Epidermal melanocyte (primary cell): ENCODE data around the gene CST4.
"Not testable (repeated sequence)": the region's sequence is repeated elsewhere in the genome, so short reads cannot be mapped to it uniquely, and the experiment has no call there.

Experiments
- DNase-seq: peaks from one replicate; pipeline ENCODE4 v3.0.0; 2011; ENCODE audit warnings: low spot score; ENCODE audit not compliant: insufficient read length

CST4 gene

GRCh38 chr20:23689399-23689690 is 507 bp upstream of the CST4 start:
- DNase-seq: no peak

- no peak for DNase-seq
These were observed 852 bp downstream of the CST4 start for GRCh38 chr20:23687986-23688385.

GRCh38 chr20:23686046-23686750 is 2.6 kb downstream of the CST4 start:
- DNase-seq: no peak

- DNase-seq: not testable (repeated sequence)
These were observed 3.3 kb downstream of the CST4 start for GRCh38 chr20:23685529-23685896.

GRCh38 chr20:23684261-23684660 is 4.6 kb downstream of the CST4 start:
- no peak for DNase-seq

- DNase-seq: no peak
These were observed 5.0 kb downstream of the CST4 start for GRCh38 chr20:23683807-23684206.

- no peak for DNase-seq
These were observed 5.6 kb downstream of the CST4 start for GRCh38 chr20:23683281-23683680.

GRCh38 chr20:23680146-23680545 is 8.7 kb downstream of the CST4 start:
- DNase-seq: no peak

- no peak for DNase-seq
These were observed 9.4 kb downstream of the CST4 start for GRCh38 chr20:23679133-23680092.

GRCh38 chr20:23673209-23673608 is 15.6 kb downstream of the CST4 start:
- DNase-seq: no peak

GRCh38 chr20:23672158-23672557 is 16.7 kb downstream of the CST4 start:
- no peak for DNase-seq

- DNase-seq: no peak
These were observed 17.4 kb downstream of the CST4 start for GRCh38 chr20:23671479-23671878.

- no peak for DNase-seq
These were observed 18.5 kb downstream of the CST4 start for GRCh38 chr20:23670361-23670760.

GRCh38 chr20:23669866-23670265 is 19.0 kb downstream of the CST4 start:
- DNase-seq: no peak

- DNase-seq: no peak
These were observed 19.5 kb downstream of the CST4 start for GRCh38 chr20:23669327-23669726.

GRCh38 chr20:23668477-23668951 is 20.3 kb downstream of the CST4 start:
- no peak for DNase-seq

- DNase-seq: no peak
These were observed 21.2 kb downstream of the CST4 start for GRCh38 chr20:23667666-23668065.

GRCh38 chr20:23666698-23667097 is 22.1 kb downstream of the CST4 start:
- no peak for DNase-seq

- no peak for DNase-seq
These were observed 22.6 kb downstream of the CST4 start for GRCh38 chr20:23666189-23666588.

- DNase-seq: no peak
These were observed 23.9 kb downstream of the CST4 start for GRCh38 chr20:23664954-23665353.

GRCh38 chr20:23664046-23664445 is 24.8 kb downstream of the CST4 start:
- DNase-seq: not testable (repeated sequence)

- no peak for DNase-seq
These were observed 25.7 kb downstream of the CST4 start for GRCh38 chr20:23663180-23663579.
